ENCODE results near the gene UBASH3A. TPM values are rescaled to one million over a fixed set of nuclear protein-coding genes. Genes with fewer than 3 reads are reported as not detected.

The UBASH3A gene
- total RNA-seq, 1 donor from 2014 or later, result not detected

- Mint-ChIP-seq H3K4me1 (ENCODE audit: unreplicated experiment) (peaks cover 4% of the 10 kb centered on the region), H3K4me3 (no peak overlapping the region), H3K27ac (no peak overlapping the region), H3K9me3 (no peaks in the 10 kb centered on the region), H3K27me3 (peaks cover 9% of the 10 kb centered on the region), H3K36me3 (no peaks in the 10 kb centered on the region)
- no peak for TF ChIP-seq CTCF (conservative IDR thresholded peaks at IDR 0.05)
- no peak for DNase-seq (ENCODE audit: extremely low spot score, unreplicated experiment)
Observed at GRCh38 chr21:42370894-42371654, 32.6 kb upstream of the UBASH3A start.

- H3K4me1 Mint-ChIP-seq (ENCODE audit: unreplicated experiment), result no peaks in the 10 kb centered on the region
- no peak for TF ChIP-seq CTCF (conservative IDR thresholded peaks at IDR 0.05)
- no peak overlapping the region for H3K4me3 Mint-ChIP-seq
- no peak for DNase-seq (ENCODE audit: extremely low spot score, unreplicated experiment)
- no peaks in the 10 kb centered on the region for H3K9me3 Mint-ChIP-seq
- no peaks in the 10 kb centered on the region for H3K36me3 Mint-ChIP-seq
- H3K27ac Mint-ChIP-seq, result no peak overlapping the region
- H3K27me3 Mint-ChIP-seq, result peaks cover 12% of the 10 kb centered on the region
Observed at GRCh38 chr21:42373196-42373907, 30.4 kb upstream of the UBASH3A start.

- Mint-ChIP-seq H3K9me3 (no peaks in the 10 kb centered on the region), H3K4me3 (no peak overlapping the region), H3K36me3 (no peaks in the 10 kb centered on the region), H3K4me1 (ENCODE audit: unreplicated experiment) (no peaks in the 10 kb centered on the region), H3K27ac (no peak overlapping the region), H3K27me3 (peaks cover 12% of the 10 kb centered on the region)
- no peak for TF ChIP-seq CTCF (conservative IDR thresholded peaks at IDR 0.05)
- no peak for DNase-seq (ENCODE audit: extremely low spot score, unreplicated experiment)
Observed at GRCh38 chr21:42373908-42374455, 29.7 kb upstream of the UBASH3A start.

DNA sequence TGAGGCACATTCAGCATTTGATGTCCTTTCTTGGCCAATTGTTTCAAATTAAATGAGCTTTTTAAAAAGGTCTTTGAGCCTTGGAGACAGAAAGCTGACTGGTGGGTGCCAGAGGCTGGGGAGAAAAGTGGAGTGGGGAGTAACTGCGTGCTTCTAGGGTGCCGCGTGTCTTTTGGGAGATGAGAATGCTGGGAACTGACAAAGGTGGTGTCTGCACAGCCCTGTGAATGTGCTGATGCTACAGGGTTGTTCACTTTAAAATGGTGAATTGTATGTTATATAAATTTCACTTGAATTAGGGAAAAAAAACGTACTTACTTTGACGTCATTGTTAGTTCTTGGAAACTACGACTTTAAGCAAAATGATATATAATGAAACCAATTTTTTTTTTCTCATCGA lies 29.2 kb upstream of the UBASH3A start:
- DNase-seq (ENCODE audit: extremely low spot score, unreplicated experiment), result no peak
- Mint-ChIP-seq H3K4me1 (ENCODE audit: unreplicated experiment) (no peaks in the 10 kb centered on the region), H3K4me3 (no peak overlapping the region), H3K36me3 (no peaks in the 10 kb centered on the region), H3K9me3 (no peaks in the 10 kb centered on the region), H3K27ac (no peak overlapping the region), H3K27me3 (peaks cover 12% of the 10 kb centered on the region)
- no peak for TF ChIP-seq CTCF (conservative IDR thresholded peaks at IDR 0.05)

GRCh38 chr21:42374864-42375499 lies 28.7 kb upstream of the UBASH3A start:
- Mint-ChIP-seq H3K27me3 (peaks cover 12% of the 10 kb centered on the region), H3K27ac (no peak overlapping the region), H3K4me1 (ENCODE audit: unreplicated experiment) (no peaks in the 10 kb centered on the region), H3K9me3 (no peaks in the 10 kb centered on the region), H3K36me3 (no peaks in the 10 kb centered on the region), H3K4me3 (no peak overlapping the region)
- TF ChIP-seq CTCF (conservative IDR thresholded peaks at IDR 0.05), result no peak
- no peak for DNase-seq (ENCODE audit: extremely low spot score, unreplicated experiment)
